AML-193 (cell line): ENCODE data around the gene CD40.

Source experiments
- DNase-seq, 2 experiments: peaks; one replicate each; lab custom pipeline; 2025; lab: John Stamatoyannopoulos, UW

Gene CD40

GRCh38 chr20:46173652-46174468, 55.7 kb downstream of the CD40 start:
- DNase-seq, result no peak

GRCh38 chr20:46174469-46175126, 56.5 kb downstream of the CD40 start:
- DNase-seq, result no peak

GRCh38 chr20:46175127-46175494, 57.0 kb downstream of the CD40 start:
- no peak for DNase-seq

- DNase-seq, result no peak
These were observed 58.7 kb downstream of the CD40 start for GRCh38 chr20:46176739-46177378.

- DNase-seq, result no peak
These were observed 59.7 kb downstream of the CD40 start for GRCh38 chr20:46177768-46178167.

- DNase-seq, result no peak
These were observed 60.8 kb downstream of the CD40 start for GRCh38 chr20:46178891-46179290.
